GM12801 (cell line): ENCODE data around the gene BTBD3.

ENCODE experiments used
- TF ChIP-seq, protein P1 (sequence below): IDR thresholded peaks from one replicate; pipeline ENCODE4 v1.5.1; 2011; ENCODE audit warnings: control low read depth; ENCODE audit not compliant: insufficient read length; ENCODE audit errors: extremely low read depth

Gene BTBD3

GRCh38 chr20:11949711-11950110 is 32.0 kb downstream of the BTBD3 start:
- TF ChIP-seq, protein P1, sequence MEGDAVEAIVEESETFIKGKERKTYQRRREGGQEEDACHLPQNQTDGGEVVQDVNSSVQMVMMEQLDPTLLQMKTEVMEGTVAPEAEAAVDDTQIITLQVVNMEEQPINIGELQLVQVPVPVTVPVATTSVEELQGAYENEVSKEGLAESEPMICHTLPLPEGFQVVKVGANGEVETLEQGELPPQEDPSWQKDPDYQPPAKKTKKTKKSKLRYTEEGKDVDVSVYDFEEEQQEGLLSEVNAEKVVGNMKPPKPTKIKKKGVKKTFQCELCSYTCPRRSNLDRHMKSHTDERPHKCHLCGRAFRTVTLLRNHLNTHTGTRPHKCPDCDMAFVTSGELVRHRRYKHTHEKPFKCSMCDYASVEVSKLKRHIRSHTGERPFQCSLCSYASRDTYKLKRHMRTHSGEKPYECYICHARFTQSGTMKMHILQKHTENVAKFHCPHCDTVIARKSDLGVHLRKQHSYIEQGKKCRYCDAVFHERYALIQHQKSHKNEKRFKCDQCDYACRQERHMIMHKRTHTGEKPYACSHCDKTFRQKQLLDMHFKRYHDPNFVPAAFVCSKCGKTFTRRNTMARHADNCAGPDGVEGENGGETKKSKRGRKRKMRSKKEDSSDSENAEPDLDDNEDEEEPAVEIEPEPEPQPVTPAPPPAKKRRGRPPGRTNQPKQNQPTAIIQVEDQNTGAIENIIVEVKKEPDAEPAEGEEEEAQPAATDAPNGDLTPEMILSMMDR = no peak

DNA sequence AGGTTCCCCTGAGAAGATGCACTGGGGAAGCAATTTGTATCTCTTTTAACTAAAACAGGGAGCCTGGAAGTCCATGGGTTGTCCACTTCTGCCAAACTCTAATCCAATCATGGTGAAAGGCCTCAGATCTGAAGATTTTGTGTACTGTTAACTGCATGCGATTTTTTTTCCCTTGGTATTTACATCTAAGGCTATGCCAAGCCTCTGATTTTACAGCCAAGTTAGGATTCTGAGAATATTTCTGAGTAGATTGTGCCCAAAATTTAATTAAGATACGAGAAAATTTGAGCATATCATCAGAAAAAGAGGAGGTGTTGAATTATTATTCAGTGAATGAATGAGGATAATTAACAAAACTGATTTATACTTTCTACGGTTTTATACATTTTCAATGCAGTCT is 34.0 kb downstream of the BTBD3 start:
- TF ChIP-seq, protein P1 = no peak

- TF ChIP-seq, protein P1 = no peak
Measured at GRCh38 chr20:11952639-11953038, 34.9 kb downstream of the BTBD3 start.

DNA sequence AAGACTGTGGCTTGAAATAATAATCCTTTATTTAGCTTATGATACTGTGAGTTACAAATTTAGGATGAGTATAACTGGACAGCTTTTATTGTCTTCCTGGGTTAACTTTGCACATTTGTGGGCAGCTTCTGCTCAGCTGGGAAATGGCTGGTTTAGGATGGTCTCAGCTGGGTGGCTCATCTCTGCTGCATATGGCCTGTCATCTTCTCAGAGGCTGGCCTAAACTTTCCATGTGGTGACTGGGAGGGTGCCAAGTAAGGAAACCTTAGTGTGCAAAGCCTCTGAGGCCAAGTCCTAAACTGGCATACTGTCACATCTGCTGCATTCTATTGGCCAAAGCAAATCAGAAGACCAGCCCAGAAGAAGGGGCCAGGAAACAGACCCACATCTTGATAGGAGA is 40.2 kb downstream of the BTBD3 start:
- TF ChIP-seq, protein P1 = no peak

GRCh38 chr20:11958855-11959254 is 41.2 kb downstream of the BTBD3 start:
- TF ChIP-seq, protein P1 = no peak

DNA sequence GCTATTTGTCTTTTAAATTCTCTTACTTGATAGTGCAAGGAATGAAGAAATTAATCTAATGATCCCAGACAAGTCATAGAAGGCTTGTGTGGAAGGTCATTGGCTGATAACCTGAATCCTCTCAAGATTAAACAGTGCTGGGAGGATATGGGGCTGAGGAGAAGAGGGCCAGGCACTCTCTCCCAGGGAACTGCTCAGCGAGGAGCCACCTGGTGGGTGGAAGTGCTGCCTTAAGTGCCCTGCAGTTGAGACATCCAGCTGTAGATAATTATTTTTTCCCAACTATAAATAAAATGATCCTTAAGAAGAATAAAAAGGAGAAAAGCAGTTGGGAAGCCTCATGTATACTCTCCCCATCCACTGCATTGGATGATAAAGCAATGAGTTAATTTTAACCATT is 47.9 kb downstream of the BTBD3 start:
- TF ChIP-seq, protein P1 = no peak

GRCh38 chr20:11966186-11966585 is 48.5 kb downstream of the BTBD3 start:
- TF ChIP-seq, protein P1 = no peak
